GM12892 (cell line): Measurements from ENCODE around the gene LRFN2.

Source experiments
- POLR2A ChIP-seq: IDR thresholded peaks from 2 replicates; pipeline ENCODE4 v1.6.1; 2011; ENCODE audit warnings: low read depth, low read length, control low read depth
- POLR2AphosphoS5 ChIP-seq: IDR thresholded peaks from 2 replicates; pipeline ENCODE4 v1.6.1; 2011; ENCODE audit warnings: low read depth, low read length, control low read depth
- TAF1 ChIP-seq: IDR thresholded peaks from 2 replicates; pipeline ENCODE4 v1.6.1; 2011; ENCODE audit warnings: low read depth, mild to moderate bottlenecking, control low read depth, low read length, borderline replicate concordance

DNA sequence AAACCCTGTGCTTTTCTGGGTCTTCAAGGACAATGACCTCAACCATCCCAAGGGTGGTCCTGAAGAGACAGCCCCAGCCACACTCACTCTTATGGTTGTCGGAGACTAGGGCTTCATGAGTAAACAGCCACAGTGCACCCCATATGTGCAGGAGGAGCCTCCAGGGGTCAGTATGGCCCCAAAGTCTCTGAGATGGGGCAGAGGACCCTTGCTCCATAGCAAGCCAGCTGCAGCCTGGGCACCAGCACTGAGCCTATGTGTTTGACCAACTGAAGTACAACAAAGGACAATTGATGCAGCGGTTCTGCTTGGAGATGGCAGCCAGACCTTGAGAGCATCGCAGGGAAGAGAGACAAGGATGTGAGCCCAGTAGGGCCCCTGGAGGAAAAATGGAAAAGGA lies 112.2 kb downstream of the LRFN2 start:
- TF ChIP-seq POLR2AphosphoS5 (no peak), POLR2A (no peak), TAF1 (no peak)
